ENCODE data around the gene IGSF8. TPM values are rescaled to one million over a fixed set of nuclear protein-coding genes. Genes with fewer than 3 reads are reported as not detected.

Gene IGSF8
- 26.9 and 27.3 TPM in 2 replicates for polyA plus RNA-seq
- polyA minus RNA-seq, result 9.5 and 15.1 TPM in 2 replicates

GRCh38 chr1:160097911-160098851, at the start of gene IGSF8:
TSS of gene IGSF8 (minus strand) at chr1:160098619. CDS start at chr1:160098472, 147 bp downstream.
- H3K9me2 ChIP-seq (ENCODE audit: insufficient read depth, low read length), result no peaks in the 10 kb centered on the region
- TF ChIP-seq RAD21 (conservative IDR thresholded peaks at IDR 0.05) (no peak), MXI1 (conservative IDR thresholded peaks at IDR 0.05; ENCODE audit: poor library complexity, severe bottlenecking) (no peak), EZH2 (IDR thresholded peaks at IDR 0.05; ENCODE audit: borderline replicate concordance, insufficient read depth, low read length, poor library complexity, severe bottlenecking) (no peak), CTCF (IDR thresholded peaks at IDR 0.05; ENCODE audit: poor library complexity, severe bottlenecking) (no peak), POLR2AphosphoS5 (IDR thresholded peaks at IDR 0.05) (no peak), SMC3 (conservative IDR thresholded peaks at IDR 0.05; ENCODE audit: poor library complexity) (peak; percentile 13), TAF1 (IDR thresholded peaks at IDR 0.05; ENCODE audit: low read depth) (peak; percentile 29)
- H3K9ac ChIP-seq (ENCODE audit: low read length), result peak within 1 kb of the TSS; percentile 72
- H3K79me2 ChIP-seq (replicated peaks; ENCODE audit: insufficient read depth, low read length), result no peaks in the 10 kb centered on the region
- H3F3A ChIP-seq (ENCODE audit: insufficient read depth, low read length, poor library complexity, severe bottlenecking), result no peaks in the 10 kb centered on the region
- H3K27ac ChIP-seq (ENCODE audit: low read length), result peak within 1 kb of the TSS; percentile 31
- H3K27me3 ChIP-seq (ENCODE audit: insufficient read depth, low read depth, low read length), result no peaks in the 10 kb centered on the region
- peak within 1 kb of the TSS; percentile 59 for H2AFZ ChIP-seq (ENCODE audit: low read depth, low read length)
- H3K9me3 ChIP-seq (ENCODE audit: low read length), result no peaks in the 10 kb centered on the region
- H3K4me2 ChIP-seq (ENCODE audit: low read length), result peak within 1 kb of the TSS; percentile 71
- no peaks in the 10 kb centered on the region for H4K20me1 ChIP-seq (ENCODE audit: insufficient read depth)
- H3K4me3 ChIP-seq (ENCODE audit: low read length), result peak within 1 kb of the TSS; percentile 80
- no peaks in the 10 kb centered on the region for H3K36me3 ChIP-seq (ENCODE audit: insufficient read depth, low read length)

- no peak overlapping the region for H3K4me3 ChIP-seq (ENCODE audit: low read length)
- H3K4me2 ChIP-seq (ENCODE audit: low read length), result no peak overlapping the region
- no peak overlapping the region for H3K27ac ChIP-seq (ENCODE audit: low read length)
- no peaks in the 10 kb centered on the region for H3K79me2 ChIP-seq (replicated peaks; ENCODE audit: insufficient read depth, low read length)
- TF ChIP-seq POLR2AphosphoS5 (IDR thresholded peaks at IDR 0.05) (no peak), EP300 (conservative IDR thresholded peaks at IDR 0.05; ENCODE audit: poor library complexity, severe bottlenecking) (no peak)
- H4K20me1 ChIP-seq (ENCODE audit: insufficient read depth), result no peaks in the 10 kb centered on the region
- no peaks in the 10 kb centered on the region for H3F3A ChIP-seq (ENCODE audit: insufficient read depth, low read length, poor library complexity, severe bottlenecking)
- no peaks in the 10 kb centered on the region for H3K27me3 ChIP-seq (ENCODE audit: insufficient read depth, low read depth, low read length)
- no peak overlapping the region for H3K9ac ChIP-seq (ENCODE audit: low read length)
- H3K9me3 ChIP-seq (ENCODE audit: low read length), result no peaks in the 10 kb centered on the region
- no peak overlapping the region for H2AFZ ChIP-seq (ENCODE audit: low read depth, low read length)
- H3K36me3 ChIP-seq (ENCODE audit: insufficient read depth, low read length), result no peaks in the 10 kb centered on the region
- H3K9me2 ChIP-seq (ENCODE audit: insufficient read depth, low read length), result no peaks in the 10 kb centered on the region
Measured at GRCh38 chr1:160148121-160148520, 49.7 kb upstream of the IGSF8 start.

- no peak for TF ChIP-seq MXI1 (conservative IDR thresholded peaks at IDR 0.05; ENCODE audit: poor library complexity, severe bottlenecking)
- no peak for TF ChIP-seq RAD21 (conservative IDR thresholded peaks at IDR 0.05)
- no peak for TF ChIP-seq EP300 (conservative IDR thresholded peaks at IDR 0.05; ENCODE audit: poor library complexity, severe bottlenecking)
- TF ChIP-seq EZH2 (IDR thresholded peaks at IDR 0.05; ENCODE audit: borderline replicate concordance, insufficient read depth, low read length, poor library complexity, severe bottlenecking), result no peak
- TF ChIP-seq TAF1 (IDR thresholded peaks at IDR 0.05; ENCODE audit: low read depth), result no peak
- TF ChIP-seq CTCF (IDR thresholded peaks at IDR 0.05; ENCODE audit: poor library complexity, severe bottlenecking), result no peak
- no peak for TF ChIP-seq REST (IDR thresholded peaks at IDR 0.05; ENCODE audit: borderline replicate concordance)
- TF ChIP-seq POLR2AphosphoS5 (IDR thresholded peaks at IDR 0.05), result no peak
- TF ChIP-seq SMC3 (conservative IDR thresholded peaks at IDR 0.05; ENCODE audit: poor library complexity), result no peak
- Histone ChIP-seq H2AFZ (ENCODE audit: low read depth, low read length) (no peak overlapping the region), H3K79me2 (replicated peaks; ENCODE audit: insufficient read depth, low read length) (no peaks in the 10 kb centered on the region), H3K27ac (ENCODE audit: low read length) (no peak overlapping the region), H3K4me3 (ENCODE audit: low read length) (no peak overlapping the region), H3K36me3 (ENCODE audit: insufficient read depth, low read length) (no peaks in the 10 kb centered on the region), H3K27me3 (ENCODE audit: insufficient read depth, low read depth, low read length) (no peaks in the 10 kb centered on the region), H3K9me3 (ENCODE audit: low read length) (no peaks in the 10 kb centered on the region), H3K9me2 (ENCODE audit: insufficient read depth, low read length) (no peaks in the 10 kb centered on the region), H4K20me1 (ENCODE audit: insufficient read depth) (no peaks in the 10 kb centered on the region), H3F3A (ENCODE audit: insufficient read depth, low read length, poor library complexity, severe bottlenecking) (no peaks in the 10 kb centered on the region), H3K9ac (ENCODE audit: low read length) (no peak overlapping the region), H3K4me2 (ENCODE audit: low read length) (no peak overlapping the region)
Measured at GRCh38 chr1:160146107-160146506, 47.7 kb upstream of the IGSF8 start.
